H1 (cell line): ENCODE data around the gene VGF.

ENCODE experiments used
- CTCF ChIP-seq, 3 experiments: IDR thresholded peaks; 1 replicate in 2 of 3; 2 replicates in 1 of 3; pipeline versions ENCODE4 v1.5.1 to v1.6.1; 2011; ENCODE audit warnings: low read length in 3 of 3, mild to moderate bottlenecking in 3 of 3, inconsistent platforms in 2 of 3, low read depth in 1 of 3, moderate library complexity in 1 of 3; ENCODE audit not compliant: insufficient read depth in 1 of 3; ENCODE audit errors: control extremely low read depth in 1 of 3
- EP300 ChIP-seq, 2 experiments: IDR thresholded peaks; 1 replicate in 1 of 2; 2 replicates in 1 of 2; pipeline ENCODE4 v1.6.1; 2011 to 2012; ENCODE audit warnings: low read depth in 2 of 2, low read length in 2 of 2, mild to moderate bottlenecking in 2 of 2, borderline replicate concordance in 1 of 2, inconsistent platforms in 1 of 2, moderate library complexity in 1 of 2
- GTF2F1 ChIP-seq: IDR thresholded peaks from 2 replicates; pipeline ENCODE4 v1.6.1; 2012; ENCODE audit warnings: low read depth, low read length, improper control_type of control experiment, borderline replicate concordance
- KDM1A ChIP-seq: fragments of 200-600, 300-600 bp; sonication (generic); IDR thresholded peaks from 2 replicates; pipeline ENCODE4 v1.7.1; 2016; ENCODE audit warnings: mild to moderate bottlenecking, low read length, borderline replicate concordance
- POLR2AphosphoS5 ChIP-seq: IDR thresholded peaks from 2 replicates; pipeline ENCODE4 v1.6.1; 2011; ENCODE audit warnings: low read depth, low read length
- RAD21 ChIP-seq, 2 experiments: IDR thresholded peaks in 1 of 2; conservative IDR thresholded peaks in 1 of 2; 2 replicates each; pipeline ENCODE4 v1.6.1; 2011; ENCODE audit warnings: low read depth in 2 of 2, low read length in 2 of 2, improper control_type of control experiment in 1 of 2, inconsistent platforms in 1 of 2, mild to moderate bottlenecking in 1 of 2, moderate library complexity in 1 of 2
- USF2 ChIP-seq: IDR thresholded peaks from 2 replicates; pipeline ENCODE4 v1.6.1; 2011; ENCODE audit warnings: low read length, improper control_type of control experiment

- TF ChIP-seq GTF2F1: no peak
- TF ChIP-seq POLR2AphosphoS5: no peak
- TF ChIP-seq CTCF (IDR thresholded peaks at IDR 0.05; ENCODE audit: control extremely low read depth in 1 of 3, insufficient read depth in 1 of 3, low read depth in 1 of 3, low read length in 3 of 3): peak in 2 of 3 experiments; percentile 15 to 43; a peak in 1 of 4 replicates
- TF ChIP-seq USF2: no peak
- TF ChIP-seq KDM1A: no peak
- peak; percentile 6 to 24; a peak in 1 of 4 replicates for TF ChIP-seq RAD21 (IDR thresholded peaks at IDR 0.05 in 1 of 2, conservative IDR thresholded peaks at IDR 0.05 in 1 of 2; ENCODE audit: low read depth in 2 of 2, low read length in 2 of 2)
- TF ChIP-seq EP300 (IDR thresholded peaks at IDR 0.05; ENCODE audit: borderline replicate concordance in 1 of 2, low read depth in 2 of 2, low read length in 2 of 2): no peak
Measured at GRCh38 chr7:101156277-101156676, 9.1 kb downstream of the VGF start.
